HEK293 (cell line): ENCODE results near the gene PGP.
A peak's percentile ranks its signal among the peaks of the same experiment; 100 is the strongest.

ENCODE experiments used
- CTCF ChIA-PET: fragments of 350-600 bp; formaldehyde crosslinking; extraction: SDS; loops from one replicate; lab custom pipeline; 2021; ENCODE audit warnings: antibody characterized with exemption; lab: Yijun Ruan, JAX
- POLR2A ChIA-PET: fragments of 300-600 bp; formaldehyde crosslinking; extraction: SDS; loops from one replicate; lab custom pipeline; 2020; ENCODE audit warnings: antibody characterized with exemption, inconsistent platforms; lab: Yijun Ruan, JAX
- H3K27ac ChIP-seq: fragments of 200-500 bp; sonication (Bioruptor generic); 2 replicates; pipeline ENCODE4 v1.5.1; 2014; ENCODE audit warnings: low read depth, low read length, control low read depth, inconsistent platforms; ENCODE audit errors: extremely low read depth
- H3K36me3 ChIP-seq, 2 experiments: fragments of 200-500 bp in 1 of 2; sonication (Bioruptor generic) in 1 of 2; 1 replicate in 1 of 2; 2 replicates in 1 of 2; pipeline ENCODE4 v1.5.1; 2014 to 2017; ENCODE audit warnings: inconsistent platforms in 2 of 2, low read length in 2 of 2; ENCODE audit not compliant: control insufficient read depth in 2 of 2, insufficient read depth in 1 of 2
- H3K4me1 ChIP-seq: fragments of 200-500 bp; sonication (Bioruptor generic); 2 replicates; pipeline ENCODE4 v1.5.1; 2014; ENCODE audit warnings: mild to moderate bottlenecking, low read length, inconsistent platforms; ENCODE audit not compliant: control insufficient read depth, insufficient read depth
- H3K4me3 ChIP-seq: 2 replicates; pipeline ENCODE4 v1.5.1; 2011; ENCODE audit warnings: low read depth, mild to moderate bottlenecking, control low read depth, low read length, moderate library complexity
- H3K9me3 ChIP-seq: fragments of 200-500 bp; sonication (Bioruptor generic); 2 replicates; pipeline ENCODE4 v1.5.1; 2014; ENCODE audit warnings: low read depth, low read length, inconsistent platforms; ENCODE audit not compliant: control insufficient read depth, insufficient read depth
- FEZF1 ChIP-seq: fragments of 450-650 bp; formaldehyde crosslinking; IDR thresholded peaks from 2 replicates; pipeline ENCODE4 v1.5.1; 2016; ENCODE audit warnings: missing biosample characterization, missing genetic modification characterization
- MEIS1 ChIP-seq: sonication (generic); formaldehyde crosslinking; IDR thresholded peaks from 2 replicates; pipeline ENCODE4 v1.8.1; 2022; ENCODE audit warnings: missing genetic modification reagents, mild to moderate bottlenecking, borderline replicate concordance
- SP3 ChIP-seq: fragments of 450-650 bp; formaldehyde crosslinking; IDR thresholded peaks from 2 replicates; pipeline ENCODE4 v1.5.1; 2016; ENCODE audit warnings: missing biosample characterization, missing genetic modification characterization
- WT1 ChIP-seq: fragments of 450-650 bp; formaldehyde crosslinking; IDR thresholded peaks from 2 replicates; pipeline ENCODE4 v1.5.1; 2016; ENCODE audit warnings: missing biosample characterization, missing genetic modification characterization
- ZBTB48 ChIP-seq: fragments of 450-650 bp; formaldehyde crosslinking; IDR thresholded peaks from 2 replicates; pipeline ENCODE4 v1.5.1; 2016; ENCODE audit warnings: missing biosample characterization, missing genetic modification characterization
- ZNF600 ChIP-seq: fragments of 450-650 bp; formaldehyde crosslinking; IDR thresholded peaks from 2 replicates; pipeline ENCODE4 v1.5.1; 2016; ENCODE audit warnings: missing biosample characterization, missing genetic modification characterization
- ZNF623 ChIP-seq: fragments of 450-650 bp; formaldehyde crosslinking; IDR thresholded peaks from 2 replicates; pipeline ENCODE4 v1.5.1; 2016; ENCODE audit warnings: missing biosample characterization, missing genetic modification characterization
- ZNF626 ChIP-seq: fragments of 450-650 bp; sonication (Bioruptor Pico); formaldehyde crosslinking; IDR thresholded peaks from 2 replicates; pipeline ENCODE4 v1.5.1; 2018; ENCODE audit warnings: missing biosample characterization, missing genetic modification characterization, inconsistent platforms
- ZNF670 ChIP-seq: fragments of 450-650 bp; formaldehyde crosslinking; IDR thresholded peaks from 2 replicates; pipeline ENCODE4 v1.5.1; 2016; ENCODE audit warnings: missing biosample characterization, missing genetic modification characterization, low read depth
- ZNF843 ChIP-seq: fragments of 450-650 bp; formaldehyde crosslinking; IDR thresholded peaks from 2 replicates; pipeline ENCODE4 v1.5.1; 2016; ENCODE audit warnings: missing biosample characterization, missing genetic modification characterization
- ZSCAN23 ChIP-seq: fragments of 450-650 bp; formaldehyde crosslinking; IDR thresholded peaks from 2 replicates; pipeline ENCODE4 v1.5.1; 2016; ENCODE audit warnings: missing biosample characterization, missing genetic modification characterization
- TF ChIP-seq, protein P1 (sequence below): sonication (generic); formaldehyde crosslinking; IDR thresholded peaks from 2 replicates; pipeline ENCODE4 v1.8.1; 2022; ENCODE audit warnings: mild to moderate bottlenecking, moderate library complexity, missing genetic modification reagents
- TF ChIP-seq, protein P2 (sequence below): fragments of 450-650 bp; formaldehyde crosslinking; IDR thresholded peaks from 2 replicates; pipeline ENCODE4 v1.5.1; 2017; ENCODE audit warnings: missing biosample characterization, missing genetic modification characterization

The PGP gene

DNA sequence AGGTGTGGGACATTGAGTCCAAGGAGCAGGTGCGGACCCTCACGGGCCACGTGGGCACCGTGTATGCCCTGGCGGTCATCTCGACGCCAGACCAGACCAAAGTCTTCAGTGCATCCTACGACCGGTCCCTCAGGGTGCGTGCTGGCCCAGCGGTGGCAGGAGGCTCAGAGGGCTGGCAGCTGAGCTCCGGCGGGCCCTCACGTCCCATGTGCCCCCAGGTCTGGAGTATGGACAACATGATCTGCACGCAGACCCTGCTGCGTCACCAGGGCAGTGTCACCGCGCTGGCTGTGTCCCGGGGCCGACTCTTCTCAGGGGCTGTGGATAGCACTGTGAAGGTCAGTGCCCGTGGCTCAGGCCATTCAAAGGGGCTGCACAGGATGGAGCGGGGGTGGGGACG, 38.6 kb downstream of the PGP start:
- no peaks in the 10 kb centered on the region for H3K9me3 ChIP-seq
- TF ChIP-seq, protein P1, sequence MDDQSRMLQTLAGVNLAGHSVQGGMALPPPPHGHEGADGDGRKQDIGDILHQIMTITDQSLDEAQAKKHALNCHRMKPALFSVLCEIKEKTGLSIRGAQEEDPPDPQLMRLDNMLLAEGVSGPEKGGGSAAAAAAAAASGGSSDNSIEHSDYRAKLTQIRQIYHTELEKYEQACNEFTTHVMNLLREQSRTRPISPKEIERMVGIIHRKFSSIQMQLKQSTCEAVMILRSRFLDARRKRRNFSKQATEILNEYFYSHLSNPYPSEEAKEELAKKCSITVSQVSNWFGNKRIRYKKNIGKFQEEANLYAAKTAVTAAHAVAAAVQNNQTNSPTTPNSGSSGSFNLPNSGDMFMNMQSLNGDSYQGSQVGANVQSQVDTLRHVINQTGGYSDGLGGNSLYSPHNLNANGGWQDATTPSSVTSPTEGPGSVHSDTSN (CRISPR knock-in tag) = 0 out of 2 replicates have a peak, but pooled peaks have one; percentile 10
- TF ChIP-seq ZNF600 (peak; percentile 58), SP3 (tag by site-specific recombination) (no peak)
- H3K4me1 ChIP-seq = no peaks in the 10 kb centered on the region
- CTCF ChIA-PET = no interaction called here
- H3K27ac ChIP-seq = no peak overlapping the region
- H3K36me3 ChIP-seq = peaks cover 0 to 60% of the 10 kb centered on the region in 2 experiments; a peak in 1 of 3 replicates
- POLR2A ChIA-PET = interaction anchor here (2.7 kb wide), 1 partner anchor 21 kb away, joined by 18 read pairs; the partner anchor contains the start of gene TRAF7
- no peak overlapping the region for H3K4me3 ChIP-seq

DNA sequence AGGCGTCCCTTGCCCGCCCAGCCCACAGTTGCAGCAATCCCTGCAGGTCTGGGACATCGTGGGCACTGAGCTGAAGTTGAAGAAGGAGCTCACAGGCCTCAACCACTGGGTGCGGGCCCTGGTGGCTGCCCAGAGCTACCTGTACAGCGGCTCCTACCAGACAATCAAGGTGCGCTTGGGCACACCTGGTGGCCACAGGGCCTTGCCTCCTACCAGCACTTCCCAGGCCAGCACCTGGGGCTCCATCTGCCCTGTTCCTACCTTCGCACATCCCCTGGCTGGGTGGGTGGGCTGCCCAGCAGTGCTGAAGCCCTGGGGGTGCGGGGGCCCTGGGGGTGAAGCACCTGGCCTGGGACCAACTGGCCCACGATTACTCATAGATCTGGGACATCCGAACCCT, 39.2 kb downstream of the PGP start:
- POLR2A ChIA-PET = interaction anchor here (2.7 kb wide), 1 partner anchor 20 kb away, joined by 18 read pairs; the partner anchor contains the start of gene TRAF7
- Histone ChIP-seq H3K9me3 (no peaks in the 10 kb centered on the region), H3K27ac (no peak overlapping the region), H3K36me3 (peaks cover 0 to 60% of the 10 kb centered on the region in 2 experiments; a peak in 1 of 3 replicates)
- TF ChIP-seq, protein P1 (CRISPR knock-in tag) = 0 out of 2 replicates have a peak, but pooled peaks have one; percentile 2
- TF ChIP-seq MEIS1 (no peak), ZNF623 (tag by site-specific recombination) (peak; percentile 56; the same call in 1 of the 2 replicates)
- TF ChIP-seq, all 188 proteins: peak for 2
- no peak overlapping the region for H3K4me3 ChIP-seq
- H3K4me1 ChIP-seq = no peaks in the 10 kb centered on the region
- CTCF ChIA-PET = no interaction called here

DNA sequence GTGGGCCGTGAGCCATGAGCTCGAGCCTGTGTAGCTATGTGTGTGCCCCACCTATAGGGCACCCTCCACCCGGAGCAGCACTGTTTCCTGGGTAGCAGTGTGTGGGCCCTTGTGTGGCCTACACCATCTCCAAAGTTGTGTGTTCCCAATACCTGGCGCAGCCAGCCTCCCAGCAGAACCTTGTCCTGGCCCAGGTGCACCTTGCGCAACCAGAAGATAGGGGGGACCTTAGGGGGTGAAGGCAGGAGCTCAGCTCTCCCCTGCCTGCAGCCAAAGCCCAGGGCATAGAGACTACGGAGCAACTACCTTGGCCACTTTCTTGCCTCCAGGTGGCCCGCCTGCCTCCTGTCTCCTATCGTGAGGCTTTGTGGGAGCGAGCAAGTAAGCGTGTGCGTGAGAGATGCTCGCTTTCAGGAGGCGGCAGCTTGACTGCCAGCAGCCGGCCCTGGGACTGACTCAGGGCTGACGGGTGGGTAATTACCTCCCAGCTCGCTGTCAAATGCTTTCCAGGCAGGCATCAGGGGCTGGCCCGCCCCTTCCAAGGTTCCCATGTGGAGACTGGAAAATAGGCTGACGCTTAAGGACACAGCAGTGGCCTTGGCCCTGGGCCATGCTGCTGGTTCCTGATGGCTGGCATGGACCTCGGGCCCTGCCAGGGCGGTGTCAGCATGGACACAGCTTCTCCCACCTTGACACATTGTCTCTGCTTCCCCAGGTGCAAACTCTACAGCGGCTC, 40.1 kb downstream of the PGP start:
- no peak for TF ChIP-seq ZNF626 (tag by site-specific recombination)
- TF ChIP-seq FEZF1 (tag by site-specific recombination) = peak; percentile 73
- TF ChIP-seq, protein P2, sequence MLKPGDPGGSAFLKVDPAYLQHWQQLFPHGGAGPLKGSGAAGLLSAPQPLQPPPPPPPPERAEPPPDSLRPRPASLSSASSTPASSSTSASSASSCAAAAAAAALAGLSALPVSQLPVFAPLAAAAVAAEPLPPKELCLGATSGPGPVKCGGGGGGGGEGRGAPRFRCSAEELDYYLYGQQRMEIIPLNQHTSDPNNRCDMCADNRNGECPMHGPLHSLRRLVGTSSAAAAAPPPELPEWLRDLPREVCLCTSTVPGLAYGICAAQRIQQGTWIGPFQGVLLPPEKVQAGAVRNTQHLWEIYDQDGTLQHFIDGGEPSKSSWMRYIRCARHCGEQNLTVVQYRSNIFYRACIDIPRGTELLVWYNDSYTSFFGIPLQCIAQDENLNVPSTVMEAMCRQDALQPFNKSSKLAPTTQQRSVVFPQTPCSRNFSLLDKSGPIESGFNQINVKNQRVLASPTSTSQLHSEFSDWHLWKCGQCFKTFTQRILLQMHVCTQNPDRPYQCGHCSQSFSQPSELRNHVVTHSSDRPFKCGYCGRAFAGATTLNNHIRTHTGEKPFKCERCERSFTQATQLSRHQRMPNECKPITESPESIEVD (tag by site-specific recombination) = no peak
- TF ChIP-seq ZNF843 (tag by site-specific recombination) = no peak
- TF ChIP-seq ZNF670 (tag by site-specific recombination) = no peak
- no peak for TF ChIP-seq ZBTB48 (tag by site-specific recombination)
- no peak for TF ChIP-seq ZSCAN23
- TF ChIP-seq WT1 = no peak
- ChIA-PET CTCF (no interaction called here), POLR2A (interaction anchor here (1.6 to 2.7 kb wide), 2 partner anchors 19 to 40 kb away, joined by 5 to 18 read pairs; partner anchors contain the start of genes PGP and TRAF7)
- no peaks in the 10 kb centered on the region for H3K9me3 ChIP-seq
- H3K4me1 ChIP-seq = no peaks in the 10 kb centered on the region
- H3K27ac ChIP-seq = no peak overlapping the region
- no peak overlapping the region for H3K4me3 ChIP-seq
- peaks cover 0 to 60% of the 10 kb centered on the region in 2 experiments; a peak in 1 of 3 replicates for H3K36me3 ChIP-seq
